B cell (primary cell): ENCODE measurements around the gene SFMBT2. TPM values are rescaled to one million over a fixed set of nuclear protein-coding genes. Genes with fewer than 3 reads are reported as not detected.

Experiments used
- ATAC-seq: fragments of 200-7000 bp; cut with Tn5 transposase; one replicate; pipeline ENCODE4 v1.10.0; 2021; ENCODE audit warnings: low read depth, mild to moderate bottlenecking, moderate number of reproducible peaks, moderate library complexity
- CTCF ChIA-PET: fragments of 350-600 bp; sonication (Branson Sonifier 250); formaldehyde crosslinking; loops from one replicate; lab custom pipeline; 2021; ENCODE audit warnings: antibody characterized with exemption, inconsistent platforms; lab: Charles Lee
- POLR2A ChIA-PET: fragments of 350-600 bp; sonication (Branson Sonifier 250); formaldehyde crosslinking; loops from one replicate; lab custom pipeline; 2021; ENCODE audit warnings: antibody characterized with exemption; lab: Charles Lee
- DNase-seq: peaks from one replicate; pipeline ENCODE4 v3.0.0; 2013
- H2AFZ ChIP-seq: 2 replicates; pipeline ENCODE4 v1.6.1; 2012; ENCODE audit warnings: mild to moderate bottlenecking, low read depth, low read length; ENCODE audit not compliant: insufficient read depth, poor library complexity, severe bottlenecking
- H3K27ac ChIP-seq, 2 donors: 1 replicate in 1 of 2; 2 replicates in 1 of 2; pipeline ENCODE4 v1.5.1; 2012 to 2013; ENCODE audit warnings: low read length in 2 of 2, mild to moderate bottlenecking in 2 of 2, moderate library complexity in 1 of 2
- H3K27me3 ChIP-seq, 4 experiments: fragments of 200-600 bp in 1 of 4; sonication (generic) in 1 of 4; replicated peaks in 1 of 4; 1 replicate in 2 of 4; 2 replicates in 2 of 4; pipeline versions ENCODE4 v1.6.1 to v1.7.0; 2013 to 2016; ENCODE audit warnings: low read length in 3 of 4, mild to moderate bottlenecking in 2 of 4, mixed read lengths in 1 of 4, moderate library complexity in 1 of 4; ENCODE audit not compliant: insufficient read depth in 4 of 4, control insufficient read depth in 3 of 4; ENCODE audit errors: control extremely low read depth in 1 of 4
- H3K36me3 ChIP-seq, 2 experiments: replicated peaks in 1 of 2; 1 replicate in 1 of 2; 2 replicates in 1 of 2; pipeline versions ENCODE4 v1.6.1 to v1.7.1; 2013; ENCODE audit warnings: low read length in 1 of 2; ENCODE audit not compliant: insufficient read depth in 2 of 2, control insufficient read depth in 1 of 2; ENCODE audit errors: control extremely low read depth in 1 of 2, extremely low read depth in 1 of 2
- H3K4me1 ChIP-seq, 2 donors: fragments of 200-600 bp in 1 of 2; sonication (generic) in 1 of 2; 1 replicate in 1 of 2; 2 replicates in 1 of 2; pipeline versions ENCODE4 v1.5.1 to v1.6.1; 2013 to 2017; ENCODE audit warnings: low read length in 2 of 2; ENCODE audit not compliant: control insufficient read depth in 2 of 2, insufficient read depth in 2 of 2
- H3K4me2 ChIP-seq: replicated peaks from 2 replicates; pipeline ENCODE3; 2012; ENCODE audit warnings: mild to moderate bottlenecking, low read depth, low read length; ENCODE audit not compliant: poor library complexity, severe bottlenecking
- H3K4me3 ChIP-seq, 5 experiments: fragments of 200-600 bp in 1 of 5; sonication (generic) in 1 of 5; 1 replicate in 3 of 5; 2 replicates in 2 of 5; pipeline versions ENCODE4 v1.5.1 to v1.7.0; 2011 to 2016; ENCODE audit warnings: low read length in 4 of 5, mild to moderate bottlenecking in 4 of 5, low read depth in 2 of 5, control low read depth in 1 of 5, moderate library complexity in 1 of 5; ENCODE audit not compliant: insufficient read depth in 1 of 5; ENCODE audit errors: control extremely low read depth in 1 of 5, extremely low read depth in 1 of 5
- H3K79me2 ChIP-seq: fragments of 200-600 bp; sonication (generic); one replicate; pipeline ENCODE4 v1.6.0; 2016; ENCODE audit warnings: low read length; ENCODE audit not compliant: control insufficient read depth, insufficient read depth
- H3K9ac ChIP-seq: fragments of 200-600 bp; sonication (generic); 2 replicates; pipeline ENCODE4 v1.6.1; 2017; ENCODE audit warnings: mild to moderate bottlenecking, low read length, moderate library complexity
- H3K9me3 ChIP-seq, 3 donors: one replicate each; pipeline versions ENCODE4 v1.6.1 to v1.7.1; 2013; ENCODE audit warnings: low read length in 2 of 3; ENCODE audit not compliant: control insufficient read depth in 2 of 3, insufficient read depth in 1 of 3; ENCODE audit errors: control extremely low read depth in 1 of 3
- H4K20me1 ChIP-seq: 2 replicates; pipeline ENCODE4 v1.6.0; 2012; ENCODE audit warnings: mild to moderate bottlenecking, low read length; ENCODE audit not compliant: insufficient read depth, control insufficient read depth, poor library complexity, severe bottlenecking
- H3K27ac Mint-ChIP-seq: one replicate; pipeline ENCODE4 v1.8.0; 2021; ENCODE audit warnings: mixed read lengths
- H3K27me3 Mint-ChIP-seq: one replicate; pipeline ENCODE4 v1.8.0; 2021; ENCODE audit warnings: mixed read lengths
- H3K4me1 Mint-ChIP-seq: one replicate; pipeline ENCODE4 v1.8.0; 2021; ENCODE audit warnings: mixed read lengths
- H3K4me3 Mint-ChIP-seq: one replicate; pipeline ENCODE4 v1.8.0; 2021; ENCODE audit warnings: mixed read lengths
- H3K9me3 Mint-ChIP-seq: one replicate; pipeline ENCODE4 v1.8.0; 2022; ENCODE audit warnings: mixed read lengths; ENCODE audit not compliant: insufficient read depth
- CTCF ChIP-seq: fragments of 200-600 bp; IDR thresholded peaks from one replicate; pipeline ENCODE4 v1.8.0; 2022; ENCODE audit warnings: antibody characterized with exemption, mild to moderate bottlenecking
- EZH2 ChIP-seq: IDR thresholded peaks from 2 replicates; pipeline ENCODE4 v1.6.1; 2012; ENCODE audit warnings: borderline replicate concordance, low read depth, mild to moderate bottlenecking, moderate library complexity, low read length; ENCODE audit not compliant: insufficient read depth, poor library complexity, severe bottlenecking
- WGBS: methylation state at CpG from one replicate; pipeline ENCODE4 v1.1.5; 2013; ENCODE audit warnings: missing lambda C conversion rate; ENCODE audit not compliant: insufficient coverage; 5-methylcytosine and 5-hydroxymethylcytosine counted together
- intact Hi-C: fragments of 100-400 bp; cut with micrococcal nuclease; formaldehyde crosslinking; loops from one replicate; pipeline ENCODE4 v1.10.0; 2022
- polyA plus RNA-seq: library from polyadenylated mRNA; depleted of rRNA; stranded (reverse); fragments of >200 nt; gene quantifications from 2 replicates; pipeline ENCODE4 v1.2.3, GENCODE V29; 2012
- total RNA-seq, 2 donors: library from RNA; stranded (reverse); fragments of 120-200 nt in 1 of 2; gene quantifications; 1 replicate in 1 of 2; 2 replicates in 1 of 2; pipeline versions ENCODE4 v1.2.3 to v1.2.4, GENCODE V29; 2013 to 2022

SFMBT2 gene
- total and polyA plus RNA-seq, 2 donors (not counting 1 experiment from before 2014, with no cell fraction given), result 2.3 to 24.0 TPM

DNA sequence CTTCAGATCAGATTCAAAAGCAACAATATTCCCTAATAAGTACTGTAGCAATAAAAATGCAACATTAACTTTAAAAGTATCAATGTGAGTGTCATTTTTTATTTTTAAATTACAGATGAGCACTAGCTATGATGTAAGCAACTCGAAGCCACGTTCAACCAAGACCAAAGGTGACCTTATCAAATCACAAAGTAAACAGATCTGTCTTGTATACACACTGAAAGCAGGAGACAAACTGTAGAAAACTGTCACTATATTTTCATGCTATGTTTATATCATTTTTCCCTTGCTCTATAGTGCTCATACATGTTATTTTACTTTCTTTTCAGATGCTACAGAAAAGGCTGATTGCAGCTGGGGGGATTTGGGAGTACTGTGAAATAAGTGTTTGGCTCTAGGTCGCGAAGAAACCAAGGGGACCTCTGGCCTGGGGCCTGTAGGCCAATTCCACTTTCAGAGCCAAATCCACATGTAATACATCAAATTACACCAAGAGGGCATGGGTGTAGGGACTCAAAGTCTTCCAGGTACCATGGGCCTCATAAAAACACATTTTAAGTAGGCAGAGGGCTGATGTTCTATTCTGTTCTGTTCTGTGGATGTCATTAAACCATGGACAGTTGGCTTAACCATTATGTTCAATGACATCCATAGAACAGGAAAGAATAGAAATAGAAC is 245.2 kb downstream of the SFMBT2 start:
- no peak overlapping the region for H3K27ac ChIP-seq
- intact Hi-C loops, result no loop called here
- Mint-ChIP-seq H3K4me3 (no peak overlapping the region), H3K27ac (no peak overlapping the region), H3K9me3 (no peaks in the 10 kb centered on the region), H3K4me1 (no peaks in the 10 kb centered on the region), H3K27me3 (no peaks in the 10 kb centered on the region)
- H2AFZ ChIP-seq, result no peak overlapping the region
- ChIA-PET POLR2A (no interaction called here), CTCF (no interaction called here)
- no peak overlapping the region for H3K4me3 ChIP-seq
- DNase-seq (no peak), ATAC-seq (no peak)
- H3K4me1 ChIP-seq, result no peaks in the 10 kb centered on the region
- WGBS, result no CpG with 5 or more reads among the region's 4 CpGs
- H3K4me2 ChIP-seq, result no peak overlapping the region
- no peaks in the 10 kb centered on the region for H3K27me3 ChIP-seq
- TF ChIP-seq CTCF (no peak), EZH2 (no peak)
- H3K9ac ChIP-seq, result no peak overlapping the region
- peaks cover 0 to 28% of the 10 kb centered on the region in 2 experiments for H3K36me3 ChIP-seq
- H4K20me1 ChIP-seq, result no peaks in the 10 kb centered on the region
- H3K9me3 ChIP-seq, result no peaks in the 10 kb centered on the region
- no peaks in the 10 kb centered on the region for H3K79me2 ChIP-seq

GRCh38 chr10:7164955-7165354 is 245.9 kb downstream of the SFMBT2 start:
- TF ChIP-seq CTCF (no peak), EZH2 (no peak)
- peaks cover 0 to 21% of the 10 kb centered on the region in 2 experiments for H3K36me3 ChIP-seq
- no peak overlapping the region for H3K27ac Mint-ChIP-seq

More at GRCh38 chr10:7164955-7165354, 245.9 kb downstream of the SFMBT2 start:
- no peak overlapping the region for H3K4me3 Mint-ChIP-seq
- no peak overlapping the region for H2AFZ ChIP-seq
- no peaks in the 10 kb centered on the region for H4K20me1 ChIP-seq
- H3K27me3 ChIP-seq, result no peaks in the 10 kb centered on the region
- H3K79me2 ChIP-seq, result no peaks in the 10 kb centered on the region
- peaks cover 2 to 3% of the 10 kb centered on the region in 2 donors for H3K4me1 ChIP-seq
- peaks cover 4% of the 10 kb centered on the region for H3K4me1 Mint-ChIP-seq
- POLR2A ChIA-PET, result no interaction called here
- H3K27me3 Mint-ChIP-seq, result no peaks in the 10 kb centered on the region
- H3K4me3 ChIP-seq, result no peak overlapping the region
- H3K27ac ChIP-seq, result no peak overlapping the region
- CTCF ChIA-PET, result no interaction called here
- no peaks in the 10 kb centered on the region for H3K9me3 Mint-ChIP-seq
- H3K9ac ChIP-seq, result no peak overlapping the region
- no peak overlapping the region for H3K4me2 ChIP-seq
- ATAC-seq (no peak), DNase-seq (no peak)
- intact Hi-C loops, result no loop called here
- WGBS, result 94% methylated on average over 4 of the region's 8 CpGs
- H3K9me3 ChIP-seq, result no peaks in the 10 kb centered on the region
